ENCODE results near the gene ACTL7A.
"Not testable (repeated sequence)": the region's sequence is repeated elsewhere in the genome, so short reads cannot be mapped to it uniquely, and the experiment has no call there.

Gene ACTL7A

GRCh38 chr9:108882052-108882888 is 20.2 kb downstream of the ACTL7A start:
- Histone ChIP-seq H3K27me3 (ENCODE audit: low read depth, low read length) (no peaks in the 10 kb centered on the region), H3K36me3 (ENCODE audit: control insufficient read depth in 1 of 2, insufficient read depth in 2 of 2, low read length in 2 of 2) (peaks cover 23 to 54% of the 10 kb centered on the region in 2 donors), H3K4me3 (ENCODE audit: low read depth in 1 of 2, low read length in 2 of 2) (no peak overlapping the region), H3K9me3 (ENCODE audit: control insufficient read depth in 1 of 2, low read length in 2 of 2) (no peaks in the 10 kb centered on the region), H3K27ac (ENCODE audit: low read length) (no peak overlapping the region), H3K4me1 (ENCODE audit: control insufficient read depth in 1 of 2, insufficient read depth in 2 of 2, low read length in 2 of 2) (peaks cover 0 to 3% of the 10 kb centered on the region in 2 donors)

- Histone ChIP-seq H3K4me1 (ENCODE audit: control insufficient read depth in 1 of 2, insufficient read depth in 2 of 2, low read length in 2 of 2) (peaks cover 0 to 3% of the 10 kb centered on the region in 2 donors), H3K27ac (ENCODE audit: low read length) (no peak overlapping the region), H3K4me3 (ENCODE audit: low read depth in 1 of 2, low read length in 2 of 2) (no peak overlapping the region), H3K27me3 (ENCODE audit: low read depth, low read length) (no peaks in the 10 kb centered on the region), H3K9me3 (ENCODE audit: control insufficient read depth in 1 of 2, low read length in 2 of 2) (no peaks in the 10 kb centered on the region), H3K36me3 (ENCODE audit: control insufficient read depth in 1 of 2, insufficient read depth in 2 of 2, low read length in 2 of 2) (peaks cover 16 to 51% of the 10 kb centered on the region in 2 donors)
These were observed 21.0 kb downstream of the ACTL7A start for GRCh38 chr9:108883085-108883484.

- no peak overlapping the region for H3K27ac ChIP-seq (ENCODE audit: low read length)
- peaks cover 0 to 3% of the 10 kb centered on the region in 2 donors for H3K4me1 ChIP-seq (ENCODE audit: control insufficient read depth in 1 of 2, insufficient read depth in 2 of 2, low read length in 2 of 2)
- no peaks in the 10 kb centered on the region for H3K27me3 ChIP-seq (ENCODE audit: low read depth, low read length)
- no peak overlapping the region for H3K4me3 ChIP-seq (ENCODE audit: low read depth in 1 of 2, low read length in 2 of 2)
- no peaks in the 10 kb centered on the region for H3K9me3 ChIP-seq (ENCODE audit: control insufficient read depth in 1 of 2, low read length in 2 of 2)
- peaks cover 21 to 48% of the 10 kb centered on the region in 2 donors for H3K36me3 ChIP-seq (ENCODE audit: control insufficient read depth in 1 of 2, insufficient read depth in 2 of 2, low read length in 2 of 2)
These were observed 22.6 kb downstream of the ACTL7A start for GRCh38 chr9:108884701-108885100.

DNA sequence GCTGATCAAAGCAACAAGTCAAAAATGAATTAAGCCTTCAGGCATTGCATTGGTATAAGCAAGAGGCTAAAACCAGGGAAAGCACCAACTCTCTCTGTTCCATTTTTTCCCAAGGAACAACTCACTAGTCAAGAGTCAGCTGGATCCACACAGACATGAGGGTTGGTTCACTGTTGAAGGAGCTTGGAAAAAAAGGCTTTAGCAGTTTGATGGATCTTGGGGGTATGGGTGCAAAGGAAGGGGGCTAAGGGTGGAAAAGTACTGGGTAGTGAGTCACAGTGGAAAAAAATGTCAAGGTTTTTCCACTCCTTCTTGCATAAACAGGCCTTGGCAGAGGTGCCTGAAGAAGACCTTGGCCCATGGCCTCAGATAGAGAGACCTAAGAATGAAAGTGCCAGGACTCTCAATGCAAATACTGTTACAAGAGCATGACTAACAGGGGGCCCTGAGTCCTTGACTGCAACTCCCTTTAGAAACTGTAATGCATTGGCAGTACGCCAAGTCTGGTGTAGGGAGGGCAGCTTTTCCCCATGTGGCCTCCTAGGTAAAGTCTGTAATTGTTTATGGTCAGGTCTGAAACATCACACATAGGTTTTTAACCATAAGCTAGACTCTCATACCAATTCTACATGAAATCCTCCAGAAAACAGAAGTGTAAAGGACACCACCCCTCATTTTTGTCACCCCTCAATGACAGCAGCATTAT is 23.7 kb downstream of the ACTL7A start:
- no peak overlapping the region for H3K27ac ChIP-seq (ENCODE audit: low read length)
- peaks cover 0 to 3% of the 10 kb centered on the region in 2 donors for H3K4me1 ChIP-seq (ENCODE audit: control insufficient read depth in 1 of 2, insufficient read depth in 2 of 2, low read length in 2 of 2)
- no peaks in the 10 kb centered on the region for H3K27me3 ChIP-seq (ENCODE audit: low read depth, low read length)
- peaks cover 21 to 46% of the 10 kb centered on the region in 2 donors for H3K36me3 ChIP-seq (ENCODE audit: control insufficient read depth in 1 of 2, insufficient read depth in 2 of 2, low read length in 2 of 2)
- H3K4me3 ChIP-seq (ENCODE audit: low read depth in 1 of 2, low read length in 2 of 2) = no peak overlapping the region
- no peaks in the 10 kb centered on the region for H3K9me3 ChIP-seq (ENCODE audit: control insufficient read depth in 1 of 2, low read length in 2 of 2)

- not testable (repeated sequence) for H3K4me3 ChIP-seq (ENCODE audit: low read depth in 1 of 2, low read length in 2 of 2); H3K9me3 ChIP-seq (ENCODE audit: control insufficient read depth in 1 of 2, low read length in 2 of 2); H3K27me3 ChIP-seq (ENCODE audit: low read depth, low read length); H3K27ac ChIP-seq (ENCODE audit: low read length); H3K4me1 ChIP-seq (ENCODE audit: control insufficient read depth in 1 of 2, insufficient read depth in 2 of 2, low read length in 2 of 2)
- H3K36me3 ChIP-seq (ENCODE audit: control insufficient read depth in 1 of 2, insufficient read depth in 2 of 2, low read length in 2 of 2) = peaks cover 30 to 49% of the 10 kb centered on the region in 2 donors
These were observed 24.7 kb downstream of the ACTL7A start for GRCh38 chr9:108886594-108887271.

DNA sequence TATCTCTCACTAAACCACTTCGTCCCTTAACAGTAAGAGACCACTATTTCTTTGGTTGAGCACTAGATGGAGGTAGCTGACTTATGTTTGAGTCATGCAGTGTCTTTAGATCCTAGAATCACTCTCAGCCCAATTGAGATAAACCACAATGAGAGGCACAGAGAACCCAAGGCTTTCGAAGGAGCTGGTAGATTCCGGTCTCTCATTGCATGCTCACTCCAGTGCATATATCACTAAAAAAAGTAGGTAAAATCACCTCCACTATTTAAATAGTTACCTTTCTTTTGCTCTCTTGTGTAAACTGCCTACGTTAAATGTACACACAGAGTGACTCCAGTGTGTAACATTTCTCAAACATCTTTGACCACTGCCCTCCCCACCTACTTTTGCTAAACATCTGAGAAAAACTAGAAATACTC is 27.6 kb downstream of the ACTL7A start:
- Histone ChIP-seq H3K36me3 (ENCODE audit: control insufficient read depth in 1 of 2, insufficient read depth in 2 of 2, low read length in 2 of 2) (peaks cover 51 to 65% of the 10 kb centered on the region in 2 donors), H3K4me3 (ENCODE audit: low read depth in 1 of 2, low read length in 2 of 2) (no peak overlapping the region), H3K27ac (ENCODE audit: low read length) (no peak overlapping the region), H3K4me1 (ENCODE audit: control insufficient read depth in 1 of 2, insufficient read depth in 2 of 2, low read length in 2 of 2) (peaks cover 0 to 3% of the 10 kb centered on the region in 2 donors), H3K9me3 (ENCODE audit: control insufficient read depth in 1 of 2, low read length in 2 of 2) (no peaks in the 10 kb centered on the region), H3K27me3 (ENCODE audit: low read depth, low read length) (no peaks in the 10 kb centered on the region)

- Histone ChIP-seq H3K9me3 (ENCODE audit: control insufficient read depth in 1 of 2, low read length in 2 of 2) (no peaks in the 10 kb centered on the region), H3K27ac (ENCODE audit: low read length) (no peak overlapping the region), H3K27me3 (ENCODE audit: low read depth, low read length) (no peaks in the 10 kb centered on the region), H3K4me3 (ENCODE audit: low read depth in 1 of 2, low read length in 2 of 2) (no peak overlapping the region), H3K36me3 (ENCODE audit: control insufficient read depth in 1 of 2, insufficient read depth in 2 of 2, low read length in 2 of 2) (peaks cover 80 to 88% of the 10 kb centered on the region in 2 donors), H3K4me1 (ENCODE audit: control insufficient read depth in 1 of 2, insufficient read depth in 2 of 2, low read length in 2 of 2) (no peaks in the 10 kb centered on the region)
These were observed 32.3 kb downstream of the ACTL7A start for GRCh38 chr9:108894225-108894997.

- Histone ChIP-seq H3K27ac (ENCODE audit: low read length) (no peak overlapping the region), H3K9me3 (ENCODE audit: control insufficient read depth in 1 of 2, low read length in 2 of 2) (no peaks in the 10 kb centered on the region), H3K4me1 (ENCODE audit: control insufficient read depth in 1 of 2, insufficient read depth in 2 of 2, low read length in 2 of 2) (no peaks in the 10 kb centered on the region), H3K36me3 (ENCODE audit: control insufficient read depth in 1 of 2, insufficient read depth in 2 of 2, low read length in 2 of 2) (peaks cover 83 to 89% of the 10 kb centered on the region in 2 donors), H3K27me3 (ENCODE audit: low read depth, low read length) (no peaks in the 10 kb centered on the region), H3K4me3 (ENCODE audit: low read depth in 1 of 2, low read length in 2 of 2) (no peak overlapping the region)
These were observed 35.4 kb downstream of the ACTL7A start for GRCh38 chr9:108897324-108898096.

GRCh38 chr9:108899023-108899695 is 37.1 kb downstream of the ACTL7A start:
- not testable (repeated sequence) for H3K4me1 ChIP-seq (ENCODE audit: control insufficient read depth in 1 of 2, insufficient read depth in 2 of 2, low read length in 2 of 2); H3K27ac ChIP-seq (ENCODE audit: low read length); H3K27me3 ChIP-seq (ENCODE audit: low read depth, low read length); H3K9me3 ChIP-seq (ENCODE audit: control insufficient read depth in 1 of 2, low read length in 2 of 2); H3K4me3 ChIP-seq (ENCODE audit: low read depth in 1 of 2, low read length in 2 of 2)
- H3K36me3 ChIP-seq (ENCODE audit: control insufficient read depth in 1 of 2, insufficient read depth in 2 of 2, low read length in 2 of 2) = peaks cover 78 to 91% of the 10 kb centered on the region in 2 donors

GRCh38 chr9:108900176-108900575 is 38.1 kb downstream of the ACTL7A start:
- Histone ChIP-seq H3K4me1 (ENCODE audit: control insufficient read depth in 1 of 2, insufficient read depth in 2 of 2, low read length in 2 of 2) (no peaks in the 10 kb centered on the region), H3K36me3 (ENCODE audit: control insufficient read depth in 1 of 2, insufficient read depth in 2 of 2, low read length in 2 of 2) (peaks cover 72 to 84% of the 10 kb centered on the region in 2 donors), H3K27me3 (ENCODE audit: low read depth, low read length) (no peaks in the 10 kb centered on the region), H3K27ac (ENCODE audit: low read length) (no peak overlapping the region), H3K9me3 (ENCODE audit: control insufficient read depth in 1 of 2, low read length in 2 of 2) (no peaks in the 10 kb centered on the region), H3K4me3 (ENCODE audit: low read depth in 1 of 2, low read length in 2 of 2) (no peak overlapping the region)

Data from muscle layer of duodenum (tissue), 2 donors.